ENCODE results near the gene PRMT2. TPM values are rescaled to one million over a fixed set of nuclear protein-coding genes. Genes with fewer than 3 reads are reported as not detected.

Gene PRMT2
- total RNA-seq, 1 experiment from 2014 or later = 86.4 TPM

GRCh38 chr21:46660505-46660904 is 25.0 kb downstream of the PRMT2 start:
- H3K27ac ChIP-seq (ENCODE audit: low read depth, low read length, poor library complexity, severe bottlenecking) = no peak overlapping the region
- H3K36me3 ChIP-seq (ENCODE audit: insufficient read depth, low read length, poor library complexity, severe bottlenecking) = peaks cover 8% of the 10 kb centered on the region
- no peaks in the 10 kb centered on the region for H3K4me1 ChIP-seq (ENCODE audit: insufficient read depth, low read length, poor library complexity, severe bottlenecking)
- H3K4me3 ChIP-seq (ENCODE audit: low read depth, low read length, poor library complexity, severe bottlenecking) = no peak overlapping the region
- H3K27me3 ChIP-seq (replicated peaks; ENCODE audit: insufficient read depth, low read depth, low read length, poor library complexity) = no peaks in the 10 kb centered on the region
- TF ChIP-seq CTCF (conservative IDR thresholded peaks at IDR 0.05; ENCODE audit: low read depth, low read length) (no peak), EZH2 (IDR thresholded peaks at IDR 0.05; ENCODE audit: borderline replicate concordance, low read depth, low read length, poor library complexity, severe bottlenecking) (no peak)
- POLR2A ChIA-PET (ENCODE audit: low non-redundant PET) = no interaction called here
- intact Hi-C loops (cut with micrococcal nuclease; ENCODE audit: unreplicated experiment) = no loop called here
- peaks cover 1% of the 10 kb centered on the region for H3K9me3 ChIP-seq (ENCODE audit: low read depth, low read length, poor library complexity, severe bottlenecking)
- CTCF ChIA-PET = no interaction called here
- DNase-seq (ENCODE audit: low spot score) = no peak
- BruUV-seq (replicated peaks) = no TSS peak

- intact Hi-C loops (cut with micrococcal nuclease; ENCODE audit: unreplicated experiment) = no loop called here
- no peak for TF ChIP-seq EZH2 (IDR thresholded peaks at IDR 0.05; ENCODE audit: borderline replicate concordance, low read depth, low read length, poor library complexity, severe bottlenecking)
- peak; percentile 87 for TF ChIP-seq CTCF (conservative IDR thresholded peaks at IDR 0.05; ENCODE audit: low read depth, low read length)
- Histone ChIP-seq H3K36me3 (ENCODE audit: insufficient read depth, low read length, poor library complexity, severe bottlenecking) (peaks cover 7% of the 10 kb centered on the region), H3K4me1 (ENCODE audit: insufficient read depth, low read length, poor library complexity, severe bottlenecking) (no peaks in the 10 kb centered on the region), H3K27ac (ENCODE audit: low read depth, low read length, poor library complexity, severe bottlenecking) (peak overlapping the region; percentile 79), H3K9me3 (ENCODE audit: low read depth, low read length, poor library complexity, severe bottlenecking) (no peaks in the 10 kb centered on the region), H3K4me3 (ENCODE audit: low read depth, low read length, poor library complexity, severe bottlenecking) (peak overlapping the region; percentile 50), H3K27me3 (replicated peaks; ENCODE audit: insufficient read depth, low read depth, low read length, poor library complexity) (no peaks in the 10 kb centered on the region)
- BruUV-seq (replicated peaks) = no TSS peak
- CTCF ChIA-PET = no interaction called here
- DNase-seq (ENCODE audit: low spot score) = peak; percentile 90
- POLR2A ChIA-PET (ENCODE audit: low non-redundant PET) = no interaction called here
These were observed 25.7 kb downstream of the PRMT2 start for GRCh38 chr21:46661211-46661625.

- Histone ChIP-seq H3K4me1 (ENCODE audit: insufficient read depth, low read length, poor library complexity, severe bottlenecking) (no peaks in the 10 kb centered on the region), H3K27ac (ENCODE audit: low read depth, low read length, poor library complexity, severe bottlenecking) (peak overlapping the region; percentile 79), H3K27me3 (replicated peaks; ENCODE audit: insufficient read depth, low read depth, low read length, poor library complexity) (no peaks in the 10 kb centered on the region), H3K4me3 (ENCODE audit: low read depth, low read length, poor library complexity, severe bottlenecking) (peak overlapping the region; percentile 50), H3K9me3 (ENCODE audit: low read depth, low read length, poor library complexity, severe bottlenecking) (no peaks in the 10 kb centered on the region), H3K36me3 (ENCODE audit: insufficient read depth, low read length, poor library complexity, severe bottlenecking) (peaks cover 4% of the 10 kb centered on the region)
- CTCF ChIA-PET = interaction anchor here (0.9 kb wide), 1 partner anchor 17 kb away, joined by 3 read pairs; no protein-coding TSS in a partner anchor
- no peak for DNase-seq (ENCODE audit: low spot score)
- intact Hi-C loops (cut with micrococcal nuclease; ENCODE audit: unreplicated experiment) = no loop called here
- BruUV-seq (replicated peaks) = no TSS peak
- POLR2A ChIA-PET (ENCODE audit: low non-redundant PET) = no interaction called here
- TF ChIP-seq EZH2 (IDR thresholded peaks at IDR 0.05; ENCODE audit: borderline replicate concordance, low read depth, low read length, poor library complexity, severe bottlenecking) (no peak), CTCF (conservative IDR thresholded peaks at IDR 0.05; ENCODE audit: low read depth, low read length) (no peak)
These were observed 26.3 kb downstream of the PRMT2 start for GRCh38 chr21:46661642-46662366.
